WTC11 (cell line): ENCODE data around the gene RNF208. TPM values are rescaled to one million over a fixed set of nuclear protein-coding genes. Genes with fewer than 3 reads are reported as not detected.

ENCODE experiments used
- ATAC-seq: fragments of 200-7000 bp; cut with Tn5 transposase; 2 replicates; pipeline ENCODE4 v1.10.0; 2021; ENCODE audit warnings: mild to moderate bottlenecking, moderate library complexity
- CTCF ChIA-PET: fragments of 300-600 bp; sonication (Branson Sonifier 250); formaldehyde crosslinking; loops from one replicate; lab custom pipeline; 2021; ENCODE audit warnings: antibody characterized with exemption; lab: Charles Lee
- POLR2A ChIA-PET: fragments of 350-600 bp; sonication (Branson Sonifier 250); formaldehyde crosslinking; loops from one replicate; lab custom pipeline; 2021; ENCODE audit warnings: antibody characterized with exemption; lab: Charles Lee
- DNase-seq: peaks from one replicate; pipeline ENCODE4 v3.0.0; 2021; ENCODE audit warnings: low spot score
- H3K27ac Mint-ChIP-seq: 2 replicates; pipeline ENCODE4 v1.8.0; 2021; ENCODE audit warnings: mixed read lengths
- H3K27me3 Mint-ChIP-seq: 2 replicates; pipeline ENCODE4 v1.8.0; 2021; ENCODE audit warnings: low read depth, mild to moderate bottlenecking, moderate library complexity, mixed read lengths
- H3K36me3 Mint-ChIP-seq: 2 replicates; pipeline ENCODE4 v1.8.0; 2021; ENCODE audit warnings: mixed read lengths
- H3K4me1 Mint-ChIP-seq: 2 replicates; pipeline ENCODE4 v1.8.0; 2022; ENCODE audit warnings: mixed read lengths
- H3K4me3 Mint-ChIP-seq: 2 replicates; pipeline ENCODE4 v1.8.0; 2021; ENCODE audit warnings: mild to moderate bottlenecking, moderate library complexity, mixed read lengths
- H3K9me3 Mint-ChIP-seq: 2 replicates; pipeline ENCODE4 v1.8.0; 2021; ENCODE audit warnings: mixed read lengths
- FOXP1 ChIP-seq: sonication (generic); formaldehyde crosslinking; IDR thresholded peaks from 2 replicates; pipeline ENCODE4 v1.8.0; 2022; ENCODE audit warnings: missing genetic modification reagents, mild to moderate bottlenecking, moderate library complexity, borderline replicate concordance
- ZBTB21 ChIP-seq: sonication (generic); formaldehyde crosslinking; IDR thresholded peaks from 2 replicates; pipeline ENCODE4 v1.8.1; 2023; ENCODE audit warnings: mild to moderate bottlenecking, missing genetic modification reagents, borderline replicate concordance
- ZNF396 ChIP-seq: fragments of 250-450 bp; sonication (Bioruptor Pico); IDR thresholded peaks from 2 replicates; pipeline ENCODE4 v1.8.0; 2021; ENCODE audit warnings: mild to moderate bottlenecking, moderate library complexity, borderline replicate concordance
- total RNA-seq: library from RNA; stranded (reverse); gene quantifications from 3 replicates; pipeline ENCODE4 v1.2.3, GENCODE V29; 2021
- TF ChIP-seq, protein P1 (sequence below): sonication (generic); formaldehyde crosslinking; IDR thresholded peaks from 2 replicates; pipeline ENCODE4 v1.8.0; 2022; ENCODE audit warnings: missing genetic modification reagents
- TF ChIP-seq, protein P2 (sequence below): fragments of 250-450 bp; sonication (Bioruptor Pico); IDR thresholded peaks from 2 replicates; pipeline ENCODE4 v1.9.0; 2021; ENCODE audit warnings: mild to moderate bottlenecking, borderline replicate concordance
- TF ChIP-seq, protein P3 (sequence below): sonication (generic); formaldehyde crosslinking; IDR thresholded peaks from 2 replicates; pipeline ENCODE4 v1.8.0; 2023; ENCODE audit warnings: mild to moderate bottlenecking, missing genetic modification reagents

The RNF208 gene
- total RNA-seq, 1 experiment from 2014 or later, result 14.8 TPM

DNA sequence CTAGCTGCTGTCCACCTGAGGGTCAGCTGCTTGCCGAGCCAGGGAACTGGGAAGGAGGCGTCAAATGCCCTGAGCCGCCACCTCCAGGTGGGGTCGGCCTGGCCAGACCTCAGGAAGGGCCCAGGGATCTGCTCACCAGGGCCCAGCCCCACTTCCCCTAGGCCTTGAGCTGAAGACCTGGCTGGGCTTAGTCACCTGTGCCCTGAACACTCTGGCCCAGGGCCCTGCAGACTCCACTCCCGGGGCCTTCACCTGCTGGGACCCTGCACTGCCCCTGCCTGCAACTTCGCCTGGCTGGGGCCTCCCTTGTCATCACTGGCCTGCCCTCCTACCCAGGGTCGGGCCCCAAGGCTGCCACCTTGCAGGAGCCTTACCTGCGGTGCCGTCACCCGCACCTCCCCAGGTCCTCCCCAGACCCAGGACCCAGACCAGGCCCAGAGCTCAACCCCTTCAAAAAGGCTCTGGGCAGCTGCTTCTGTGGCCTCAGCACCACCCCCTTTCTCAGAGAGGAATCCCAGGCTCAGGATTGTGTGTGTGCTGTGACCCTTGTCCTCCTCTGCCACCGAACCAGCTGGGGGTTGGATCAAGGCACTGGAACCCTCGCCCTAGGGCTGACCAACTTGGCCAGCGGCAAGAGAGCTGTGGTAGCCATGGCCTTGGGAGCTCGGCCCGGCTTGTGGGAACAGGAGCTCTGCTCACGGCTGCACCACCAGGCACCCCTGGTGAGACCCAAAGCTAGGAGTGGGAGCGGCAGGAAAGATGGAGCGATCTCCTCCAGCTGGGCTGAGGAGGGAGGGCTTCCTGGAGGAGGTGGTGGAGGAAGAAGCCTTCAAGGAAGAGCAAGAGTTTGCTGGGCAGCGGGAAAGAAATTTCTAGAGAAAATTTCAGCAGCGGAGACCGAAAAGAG, 31.9 kb upstream of the RNF208 start:
- DNase-seq (no peak), ATAC-seq (no peak)
- peak overlapping the region; percentile 86 for H3K27ac Mint-ChIP-seq
- TF ChIP-seq, protein P1, sequence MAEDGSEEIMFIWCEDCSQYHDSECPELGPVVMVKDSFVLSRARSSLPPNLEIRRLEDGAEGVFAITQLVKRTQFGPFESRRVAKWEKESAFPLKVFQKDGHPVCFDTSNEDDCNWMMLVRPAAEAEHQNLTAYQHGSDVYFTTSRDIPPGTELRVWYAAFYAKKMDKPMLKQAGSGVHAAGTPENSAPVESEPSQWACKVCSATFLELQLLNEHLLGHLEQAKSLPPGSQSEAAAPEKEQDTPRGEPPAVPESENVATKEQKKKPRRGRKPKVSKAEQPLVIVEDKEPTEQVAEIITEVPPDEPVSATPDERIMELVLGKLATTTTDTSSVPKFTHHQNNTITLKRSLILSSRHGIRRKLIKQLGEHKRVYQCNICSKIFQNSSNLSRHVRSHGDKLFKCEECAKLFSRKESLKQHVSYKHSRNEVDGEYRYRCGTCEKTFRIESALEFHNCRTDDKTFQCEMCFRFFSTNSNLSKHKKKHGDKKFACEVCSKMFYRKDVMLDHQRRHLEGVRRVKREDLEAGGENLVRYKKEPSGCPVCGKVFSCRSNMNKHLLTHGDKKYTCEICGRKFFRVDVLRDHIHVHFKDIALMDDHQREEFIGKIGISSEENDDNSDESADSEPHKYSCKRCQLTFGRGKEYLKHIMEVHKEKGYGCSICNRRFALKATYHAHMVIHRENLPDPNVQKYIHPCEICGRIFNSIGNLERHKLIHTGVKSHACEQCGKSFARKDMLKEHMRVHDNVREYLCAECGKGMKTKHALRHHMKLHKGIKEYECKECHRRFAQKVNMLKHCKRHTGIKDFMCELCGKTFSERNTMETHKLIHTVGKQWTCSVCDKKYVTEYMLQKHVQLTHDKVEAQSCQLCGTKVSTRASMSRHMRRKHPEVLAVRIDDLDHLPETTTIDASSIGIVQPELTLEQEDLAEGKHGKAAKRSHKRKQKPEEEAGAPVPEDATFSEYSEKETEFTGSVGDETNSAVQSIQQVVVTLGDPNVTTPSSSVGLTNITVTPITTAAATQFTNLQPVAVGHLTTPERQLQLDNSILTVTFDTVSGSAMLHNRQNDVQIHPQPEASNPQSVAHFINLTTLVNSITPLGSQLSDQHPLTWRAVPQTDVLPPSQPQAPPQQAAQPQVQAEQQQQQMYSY (CRISPR knock-in tag), result peak; percentile 38; the same call in 1 of the 2 replicates
- no peak for TF ChIP-seq ZBTB21 (CRISPR knock-in tag)
- TF ChIP-seq, all 79 proteins: peak for 1
- POLR2A ChIA-PET, result interaction anchor here (0.9 to 4.2 kb wide), 4 partner anchors 9 to 53 kb away, joined by 3 to 30 read pairs (median 6); partner anchors contain the start of genes TPRN and TUBB4B
- Mint-ChIP-seq H3K4me1 (peaks cover 8% of the 10 kb centered on the region), H3K36me3 (peaks cover 12% of the 10 kb centered on the region), H3K9me3 (no peaks in the 10 kb centered on the region), H3K27me3 (peaks cover 7% of the 10 kb centered on the region), H3K4me3 (peak overlapping the region; percentile 94)
- CTCF ChIA-PET, result interaction anchor here (0.6 to 4.6 kb wide), 22 partner anchors 9 to 219 kb away, joined by 3 to 59 read pairs (median 5); partner anchors contain the start of genes MAN1B1, NRARP, RNF224 and TOR4A

DNA sequence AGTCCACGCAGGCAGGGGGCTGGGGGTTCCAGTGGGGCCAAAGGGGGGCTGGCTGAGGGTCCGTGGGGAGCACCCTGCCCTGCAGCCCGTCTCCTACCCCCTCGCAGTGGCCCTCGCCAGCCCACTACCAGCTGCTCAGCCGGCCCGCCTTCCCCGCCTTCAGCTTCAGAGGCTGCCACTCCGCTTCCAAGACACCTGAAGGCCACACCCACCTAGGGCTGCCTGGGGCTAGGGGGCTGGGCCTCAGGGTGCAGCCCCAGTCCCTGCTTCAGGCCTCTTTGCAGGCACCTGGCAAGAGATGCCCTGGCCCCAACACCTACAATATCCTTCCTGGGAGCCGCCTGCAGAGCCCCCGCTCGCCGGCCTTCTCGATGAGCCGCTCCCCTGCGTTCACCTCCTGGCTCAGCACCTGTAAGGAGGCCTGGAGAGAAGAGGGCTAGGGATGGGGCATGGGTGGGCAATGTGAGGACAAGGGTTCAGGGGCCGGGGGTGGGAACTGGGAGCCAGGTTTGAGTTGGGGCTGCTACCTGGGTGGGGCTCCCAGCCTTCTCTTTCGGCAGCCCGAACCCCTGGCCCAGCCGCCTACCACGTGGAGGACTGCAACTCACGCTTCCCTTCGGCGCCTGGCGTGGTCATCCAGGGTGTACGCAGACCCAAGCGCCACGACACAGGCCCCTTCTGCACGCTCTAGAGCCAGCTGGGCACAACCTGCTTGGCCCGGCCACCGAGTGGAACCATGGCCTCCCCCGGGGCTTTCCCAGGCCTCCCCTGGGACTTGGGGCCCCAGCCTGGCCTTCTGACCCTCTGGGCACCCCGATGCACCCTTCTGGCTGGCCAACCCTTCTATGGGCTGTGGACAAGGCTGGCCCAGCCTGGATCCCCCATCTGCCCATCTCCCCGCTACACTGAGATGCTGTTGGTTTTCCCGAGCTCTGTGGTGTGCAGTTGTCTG, 30.8 kb upstream of the RNF208 start:
- H3K27ac Mint-ChIP-seq, result no peak overlapping the region
- POLR2A ChIA-PET, result interaction anchor here (4.2 kb wide), 1 partner anchor 12 kb away, joined by 30 read pairs; the partner anchor contains the start of gene TUBB4B
- CTCF ChIA-PET, result interaction anchor here (0.6 to 4.6 kb wide), 17 partner anchors 8 to 188 kb away, joined by 3 to 59 read pairs (median 5); partner anchors contain the start of genes MAN1B1, NRARP, RNF224 and TUBB4B

More for the DNA sequence above, 30.8 kb upstream of the RNF208 start:
- no peaks in the 10 kb centered on the region for H3K9me3 Mint-ChIP-seq
- TF ChIP-seq ZNF396 (CRISPR knock-in tag) (no peak), FOXP1 (CRISPR knock-in tag) (no peak)
- TF ChIP-seq, protein P2, sequence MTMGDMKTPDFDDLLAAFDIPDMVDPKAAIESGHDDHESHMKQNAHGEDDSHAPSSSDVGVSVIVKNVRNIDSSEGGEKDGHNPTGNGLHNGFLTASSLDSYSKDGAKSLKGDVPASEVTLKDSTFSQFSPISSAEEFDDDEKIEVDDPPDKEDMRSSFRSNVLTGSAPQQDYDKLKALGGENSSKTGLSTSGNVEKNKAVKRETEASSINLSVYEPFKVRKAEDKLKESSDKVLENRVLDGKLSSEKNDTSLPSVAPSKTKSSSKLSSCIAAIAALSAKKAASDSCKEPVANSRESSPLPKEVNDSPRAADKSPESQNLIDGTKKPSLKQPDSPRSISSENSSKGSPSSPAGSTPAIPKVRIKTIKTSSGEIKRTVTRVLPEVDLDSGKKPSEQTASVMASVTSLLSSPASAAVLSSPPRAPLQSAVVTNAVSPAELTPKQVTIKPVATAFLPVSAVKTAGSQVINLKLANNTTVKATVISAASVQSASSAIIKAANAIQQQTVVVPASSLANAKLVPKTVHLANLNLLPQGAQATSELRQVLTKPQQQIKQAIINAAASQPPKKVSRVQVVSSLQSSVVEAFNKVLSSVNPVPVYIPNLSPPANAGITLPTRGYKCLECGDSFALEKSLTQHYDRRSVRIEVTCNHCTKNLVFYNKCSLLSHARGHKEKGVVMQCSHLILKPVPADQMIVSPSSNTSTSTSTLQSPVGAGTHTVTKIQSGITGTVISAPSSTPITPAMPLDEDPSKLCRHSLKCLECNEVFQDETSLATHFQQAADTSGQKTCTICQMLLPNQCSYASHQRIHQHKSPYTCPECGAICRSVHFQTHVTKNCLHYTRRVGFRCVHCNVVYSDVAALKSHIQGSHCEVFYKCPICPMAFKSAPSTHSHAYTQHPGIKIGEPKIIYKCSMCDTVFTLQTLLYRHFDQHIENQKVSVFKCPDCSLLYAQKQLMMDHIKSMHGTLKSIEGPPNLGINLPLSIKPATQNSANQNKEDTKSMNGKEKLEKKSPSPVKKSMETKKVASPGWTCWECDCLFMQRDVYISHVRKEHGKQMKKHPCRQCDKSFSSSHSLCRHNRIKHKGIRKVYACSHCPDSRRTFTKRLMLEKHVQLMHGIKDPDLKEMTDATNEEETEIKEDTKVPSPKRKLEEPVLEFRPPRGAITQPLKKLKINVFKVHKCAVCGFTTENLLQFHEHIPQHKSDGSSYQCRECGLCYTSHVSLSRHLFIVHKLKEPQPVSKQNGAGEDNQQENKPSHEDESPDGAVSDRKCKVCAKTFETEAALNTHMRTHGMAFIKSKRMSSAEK, result no peak
- TF ChIP-seq, protein P3, sequence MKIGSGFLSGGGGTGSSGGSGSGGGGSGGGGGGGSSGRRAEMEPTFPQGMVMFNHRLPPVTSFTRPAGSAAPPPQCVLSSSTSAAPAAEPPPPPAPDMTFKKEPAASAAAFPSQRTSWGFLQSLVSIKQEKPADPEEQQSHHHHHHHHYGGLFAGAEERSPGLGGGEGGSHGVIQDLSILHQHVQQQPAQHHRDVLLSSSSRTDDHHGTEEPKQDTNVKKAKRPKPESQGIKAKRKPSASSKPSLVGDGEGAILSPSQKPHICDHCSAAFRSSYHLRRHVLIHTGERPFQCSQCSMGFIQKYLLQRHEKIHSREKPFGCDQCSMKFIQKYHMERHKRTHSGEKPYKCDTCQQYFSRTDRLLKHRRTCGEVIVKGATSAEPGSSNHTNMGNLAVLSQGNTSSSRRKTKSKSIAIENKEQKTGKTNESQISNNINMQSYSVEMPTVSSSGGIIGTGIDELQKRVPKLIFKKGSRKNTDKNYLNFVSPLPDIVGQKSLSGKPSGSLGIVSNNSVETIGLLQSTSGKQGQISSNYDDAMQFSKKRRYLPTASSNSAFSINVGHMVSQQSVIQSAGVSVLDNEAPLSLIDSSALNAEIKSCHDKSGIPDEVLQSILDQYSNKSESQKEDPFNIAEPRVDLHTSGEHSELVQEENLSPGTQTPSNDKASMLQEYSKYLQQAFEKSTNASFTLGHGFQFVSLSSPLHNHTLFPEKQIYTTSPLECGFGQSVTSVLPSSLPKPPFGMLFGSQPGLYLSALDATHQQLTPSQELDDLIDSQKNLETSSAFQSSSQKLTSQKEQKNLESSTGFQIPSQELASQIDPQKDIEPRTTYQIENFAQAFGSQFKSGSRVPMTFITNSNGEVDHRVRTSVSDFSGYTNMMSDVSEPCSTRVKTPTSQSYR (CRISPR knock-in tag), result no peak
- peaks cover 11% of the 10 kb centered on the region for H3K27me3 Mint-ChIP-seq
- peaks cover 8% of the 10 kb centered on the region for H3K4me1 Mint-ChIP-seq
- peak; percentile 64 for DNase-seq
- H3K36me3 Mint-ChIP-seq, result 0 out of 2 replicates have a peak, but pooled peaks cover 6% of the 10 kb centered on the region
- peak; percentile 49 for ATAC-seq
- H3K4me3 Mint-ChIP-seq, result no peak overlapping the region; the same call in 1 of the 2 replicates
